G401 (cell line): ENCODE measurements around the gene HEATR1. TPM values are rescaled to one million over a fixed set of nuclear protein-coding genes. Genes with fewer than 3 reads are reported as not detected.

Source experiments
- total RNA-seq: library from RNA; depleted of rRNA; stranded (reverse); fragments of >200 nt; shearing (Covaris generic); gene quantifications from 2 replicates; pipeline ENCODE4 v1.2.3, GENCODE V29; 2014; rRNA removed

HEATR1 gene
- total RNA-seq, 1 experiment from 2014 or later = 17.0 TPM

Other genes starting within 250 kb of the HEATR1 start
- gene EDARADD, start 210.2 kb downstream of the HEATR1 start, total RNA-seq = 0.68 and 2.3 TPM in 2 replicates
- 26.2 and 32.0 TPM in 2 replicates for gene LGALS8, start 80.5 kb downstream of the HEATR1 start, total RNA-seq
- 0.75 TPM in 1 of 2 replicates, not detected in the other for gene ACTN2, start 82.0 kb upstream of the HEATR1 start, total RNA-seq
- gene MTR, start 190.8 kb upstream of the HEATR1 start, total RNA-seq = 6.3 and 10.7 TPM in 2 replicates